GM18858 (cell line): Measurements from ENCODE around the gene PCGF2.

Experiments used
- ATAC-seq: cut with Tn5 transposase; IDR thresholded peaks from one replicate; pipeline ENCODE4 v1.9.1; 2021; ENCODE audit not compliant: unreplicated experiment

PCGF2 gene

GRCh38 chr17:38704606-38705522, 43.3 kb downstream of the PCGF2 start, which contains the start of gene MLLT6:
Gene MLLT6 (plus strand): TSS chr17:38705273. CDS start chr17:38705633, 360 bp downstream.
- ATAC-seq, result no peak

- ATAC-seq, result no peak
Measured at GRCh38 chr17:38703742-38704605, 44.2 kb downstream of the PCGF2 start.

DNA sequence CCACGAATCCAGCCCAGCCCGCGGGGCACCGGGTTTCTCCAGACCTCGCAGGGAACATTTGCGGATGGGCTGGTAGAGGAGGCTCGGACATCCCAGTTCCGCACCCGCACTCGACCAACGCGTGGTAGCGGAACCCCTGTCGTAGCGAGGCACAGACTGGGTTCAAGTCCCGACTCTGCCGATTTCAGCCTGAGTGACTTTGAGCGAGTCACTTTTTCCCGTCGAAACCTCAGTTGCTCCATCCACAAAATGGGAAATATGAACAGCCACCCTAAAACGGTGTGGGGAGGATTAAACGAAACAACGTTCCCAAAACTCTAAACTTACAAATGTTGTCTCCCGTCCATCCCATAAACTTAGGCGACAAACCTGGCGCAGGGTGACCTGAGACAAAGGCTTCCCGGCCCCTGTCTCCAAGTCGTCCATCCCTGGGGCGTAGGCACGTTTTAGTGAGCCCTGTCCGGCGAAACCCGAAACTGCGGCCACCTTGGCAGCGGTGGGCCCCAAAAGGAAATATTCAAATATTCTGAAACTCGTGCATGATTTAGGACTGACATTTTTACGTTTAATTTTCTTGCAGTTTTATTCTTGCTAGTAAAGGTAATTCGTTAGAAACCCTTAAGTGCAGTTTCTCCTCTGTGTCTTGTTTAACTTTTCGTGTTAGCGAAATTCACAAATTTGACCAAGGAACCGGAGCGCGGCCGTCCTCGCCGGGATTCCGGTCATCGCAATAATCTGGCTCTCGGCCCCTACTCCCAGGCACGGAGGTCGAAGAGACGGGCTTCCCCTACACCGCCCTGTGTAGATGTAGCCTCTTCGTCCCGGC, 45.0 kb downstream of the PCGF2 start:
- ATAC-seq, result no peak

GRCh38 chr17:38702166-38702915, 45.8 kb downstream of the PCGF2 start:
- no peak for ATAC-seq

GRCh38 chr17:38701504-38702165, 46.5 kb downstream of the PCGF2 start:
- ATAC-seq, result no peak

GRCh38 chr17:38698760-38699159, 49.4 kb downstream of the PCGF2 start:
- ATAC-seq, result no peak

GRCh38 chr17:38697061-38697820, 50.9 kb downstream of the PCGF2 start:
- ATAC-seq, result no peak

GRCh38 chr17:38693700-38694329, 54.3 kb downstream of the PCGF2 start:
- ATAC-seq, result no peak

GRCh38 chr17:38691154-38691553, 57.0 kb downstream of the PCGF2 start:
- ATAC-seq, result no peak

DNA sequence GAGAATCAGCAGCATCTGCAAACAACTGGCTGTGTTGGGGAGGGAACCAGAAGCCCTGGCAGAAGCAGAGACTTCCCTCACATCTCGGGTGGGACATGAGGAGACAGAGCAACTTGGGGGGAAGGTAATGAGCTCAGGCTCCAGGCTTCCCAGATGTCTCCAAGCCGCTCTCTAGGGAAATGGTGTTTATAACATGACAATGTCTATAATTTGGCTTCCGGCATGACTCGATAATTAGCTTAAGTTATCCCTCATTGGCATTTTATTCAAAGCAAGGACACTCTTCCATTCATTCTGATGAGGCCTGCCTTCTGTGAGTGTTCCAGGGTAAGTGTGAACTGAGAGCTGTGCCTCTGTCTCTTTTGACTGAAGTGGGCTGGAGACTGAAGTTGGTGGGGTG, 57.8 kb downstream of the PCGF2 start:
- no peak for ATAC-seq

- ATAC-seq, result no peak
Measured at GRCh38 chr17:38687286-38687685, 60.9 kb downstream of the PCGF2 start.

- ATAC-seq, result no peak
Measured at GRCh38 chr17:38685491-38685890, 62.6 kb downstream of the PCGF2 start.
